Stimulated activated CD4-positive, alpha-beta T cell treated with anti-CD3 and anti-CD28 coated beads, TNF-alpha, amount 100 ng/mL, for 24 hours (primary cell): ENCODE measurements around the gene UBA52.

Experiments
- DNase-seq, 3 experiments: peaks; one replicate each; pipeline ENCODE4 v3.0.0-alpha.2; 2020; ENCODE audit warnings: low read depth in 3 of 3

Gene UBA52

DNA sequence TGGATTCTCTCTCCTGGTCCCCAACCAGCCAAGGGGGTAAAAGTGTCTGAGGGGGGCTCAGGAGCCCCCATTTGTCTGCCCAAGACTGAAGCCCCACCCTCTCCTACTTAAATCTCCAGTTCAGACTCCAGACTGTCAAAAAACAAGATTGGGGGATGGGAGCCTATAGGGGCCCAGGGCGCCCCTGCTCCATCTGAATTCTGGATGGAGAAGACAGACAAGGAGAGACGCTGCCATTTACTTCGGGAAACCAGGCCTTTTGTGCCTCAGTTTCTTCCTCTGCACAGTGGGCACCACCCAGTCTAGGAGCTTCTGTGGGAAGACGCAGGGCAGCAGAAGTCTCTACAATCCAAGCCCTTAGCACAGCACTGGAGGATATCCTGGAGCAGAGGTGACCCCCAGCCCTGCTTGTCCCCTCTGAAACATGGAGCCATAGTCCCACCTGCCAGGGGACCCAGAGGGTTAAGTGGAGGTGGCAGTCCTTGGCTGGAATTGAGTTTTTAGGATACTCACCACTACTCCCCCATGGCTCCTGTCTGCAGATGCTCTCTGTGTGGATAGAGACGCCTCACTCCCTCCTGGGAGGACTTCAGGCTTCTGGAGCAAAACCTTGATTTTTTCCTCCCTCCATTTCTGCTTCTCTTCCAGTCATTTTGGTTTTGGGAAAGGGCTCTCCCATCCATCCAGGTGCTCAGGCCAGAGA is 36.6 kb downstream of the UBA52 start:
- no peak for DNase-seq

DNA sequence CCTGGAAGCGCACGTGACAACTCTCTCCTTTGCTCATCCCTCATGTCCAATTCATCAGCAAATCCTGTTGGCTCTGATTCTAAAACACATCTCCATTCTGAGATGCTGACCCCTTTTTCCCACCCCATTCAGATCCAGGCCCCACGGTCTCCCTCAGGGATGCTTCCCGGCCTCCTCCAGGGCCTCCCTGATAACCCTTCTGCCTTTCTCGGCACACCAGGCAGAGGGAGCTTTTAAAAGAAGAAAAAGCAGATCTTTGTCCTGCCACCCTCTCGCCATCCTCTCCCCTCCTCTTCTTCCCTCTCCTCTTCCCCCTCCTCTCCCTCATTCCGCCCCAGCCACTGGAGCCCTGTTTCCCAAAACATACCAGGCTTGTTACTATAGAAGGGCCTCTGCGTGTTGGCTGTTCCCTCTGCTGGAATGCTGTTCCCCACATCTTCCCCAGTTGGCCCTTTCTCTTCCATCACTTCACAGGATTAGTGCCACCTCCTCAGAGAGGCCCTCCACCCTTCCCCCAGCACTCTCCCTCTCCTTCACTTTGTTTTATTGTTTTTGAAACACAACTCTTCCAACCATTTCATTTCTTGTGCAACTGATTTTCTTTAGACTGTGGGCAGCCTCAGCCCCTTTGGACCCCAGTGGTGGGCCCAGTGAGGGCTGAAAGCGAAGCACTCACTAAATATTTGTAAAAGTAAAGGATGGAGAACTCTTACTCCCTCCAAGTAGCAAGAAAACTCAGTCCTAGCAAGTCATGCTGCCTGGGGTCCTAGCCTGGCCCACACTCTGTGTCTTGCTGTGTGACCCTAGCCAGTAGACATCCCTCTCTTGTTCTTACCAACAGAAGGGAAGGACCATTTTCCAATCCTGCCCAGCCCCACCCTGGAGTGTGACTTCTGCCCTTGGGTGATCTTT is 37.4 kb downstream of the UBA52 start:
- DNase-seq = no peak

DNA sequence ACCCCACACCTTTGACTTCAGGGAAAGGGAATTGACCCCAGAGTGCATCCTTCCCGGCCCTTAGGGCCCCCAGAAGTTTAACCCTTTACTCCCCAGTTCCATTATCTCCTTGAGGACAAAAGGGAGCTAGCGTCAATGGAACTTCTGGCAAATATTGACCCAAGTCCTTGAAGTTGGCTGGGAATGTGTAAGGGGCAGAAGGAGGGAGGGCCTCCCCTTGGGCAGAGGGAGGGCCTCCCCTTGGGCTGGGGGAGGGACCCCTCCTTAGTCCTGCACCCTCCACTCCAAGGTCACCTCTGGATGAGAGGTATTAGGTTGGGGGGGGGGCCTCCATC is 38.0 kb downstream of the UBA52 start:
- DNase-seq = no peak

DNA sequence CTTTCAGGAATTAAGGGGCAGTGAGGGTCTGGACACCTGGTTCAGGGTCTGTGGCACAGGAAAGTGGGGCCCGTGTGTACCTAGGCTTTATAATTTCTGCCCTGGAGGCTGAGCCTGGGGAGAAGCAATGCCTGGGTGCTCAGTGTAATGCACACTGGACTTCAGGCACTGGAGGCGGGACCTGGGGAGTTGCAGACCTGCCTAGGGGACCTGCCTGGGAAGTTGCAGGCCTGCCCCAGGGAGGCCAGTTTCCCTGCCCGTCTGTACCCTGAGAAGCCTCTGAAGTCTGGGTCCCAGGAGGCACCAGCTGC is 38.5 kb downstream of the UBA52 start:
- DNase-seq = no peak

DNA sequence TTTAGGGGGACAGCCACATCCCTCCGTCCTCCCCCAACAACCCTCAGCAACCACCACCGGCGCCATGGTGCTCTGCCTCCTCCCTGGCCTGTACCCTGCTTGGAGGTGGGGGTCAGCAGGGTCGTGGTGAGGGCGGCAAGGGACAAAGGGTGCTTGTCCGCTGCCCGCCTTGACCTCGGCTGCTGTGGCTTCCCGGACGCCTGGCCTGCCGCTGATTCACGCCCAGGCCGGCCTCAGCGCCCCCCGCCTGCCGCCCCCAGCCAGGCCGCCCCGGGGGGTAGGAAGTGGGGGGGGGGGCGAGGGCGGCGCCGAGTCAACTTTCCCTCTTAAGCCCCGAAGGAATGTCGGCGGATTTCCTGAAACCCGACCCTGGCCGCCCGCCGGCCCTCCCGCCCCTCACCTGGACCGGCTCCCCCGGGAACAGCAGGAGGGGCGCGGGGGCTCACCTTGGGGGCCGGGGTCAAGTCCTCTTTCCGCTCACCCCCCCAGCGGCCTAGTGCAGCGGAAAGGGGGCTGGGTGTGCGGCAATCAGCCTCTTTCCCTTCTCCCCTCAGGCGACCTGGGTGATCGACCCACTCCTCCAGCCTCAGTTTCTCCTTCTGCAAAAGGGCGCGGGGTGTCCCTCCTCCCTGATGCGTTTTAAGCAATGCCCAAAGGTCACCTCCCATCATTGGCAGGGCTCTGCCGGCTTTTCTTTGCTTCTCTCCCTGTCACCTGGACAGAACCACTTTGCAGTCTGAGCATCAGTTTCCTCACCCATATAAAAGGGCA is 39.1 kb downstream of the UBA52 start:
- DNase-seq = no peak

DNA sequence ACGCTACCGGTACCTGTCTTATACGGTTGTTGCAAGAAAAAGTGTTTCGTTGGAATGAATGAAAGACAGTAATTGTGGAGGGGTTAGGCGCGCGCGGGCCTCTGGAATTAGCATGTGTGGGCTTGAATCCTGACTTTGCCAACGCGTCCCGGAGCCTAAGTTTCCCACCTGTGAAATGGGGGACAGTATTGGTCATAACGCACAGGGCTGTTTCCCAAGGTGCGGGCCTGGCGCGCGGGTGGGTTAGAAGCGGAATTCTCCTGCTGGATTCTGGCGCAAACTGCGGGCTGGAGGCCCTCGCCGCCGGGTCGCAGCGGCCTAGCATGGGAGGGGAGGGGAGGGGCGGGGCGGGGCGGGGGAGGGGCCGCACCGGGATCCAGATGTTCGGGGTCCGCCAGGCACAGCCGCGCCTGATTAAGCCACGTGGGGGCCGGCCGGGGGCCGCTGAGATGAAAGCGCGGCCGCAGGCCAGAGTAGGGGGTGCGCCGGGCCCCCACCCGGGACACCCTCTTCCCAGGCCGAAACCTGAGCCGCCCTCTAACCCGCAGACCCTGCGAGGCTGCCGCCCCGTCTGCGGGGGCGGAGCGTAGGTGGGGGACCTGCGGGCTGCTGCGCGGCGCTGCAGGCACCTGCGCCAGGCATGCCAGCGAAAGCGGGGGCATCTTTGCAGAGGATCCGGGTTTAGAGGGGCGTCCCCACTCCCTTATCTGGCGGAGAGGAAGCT is 39.8 kb downstream of the UBA52 start:
- no peak for DNase-seq

DNA sequence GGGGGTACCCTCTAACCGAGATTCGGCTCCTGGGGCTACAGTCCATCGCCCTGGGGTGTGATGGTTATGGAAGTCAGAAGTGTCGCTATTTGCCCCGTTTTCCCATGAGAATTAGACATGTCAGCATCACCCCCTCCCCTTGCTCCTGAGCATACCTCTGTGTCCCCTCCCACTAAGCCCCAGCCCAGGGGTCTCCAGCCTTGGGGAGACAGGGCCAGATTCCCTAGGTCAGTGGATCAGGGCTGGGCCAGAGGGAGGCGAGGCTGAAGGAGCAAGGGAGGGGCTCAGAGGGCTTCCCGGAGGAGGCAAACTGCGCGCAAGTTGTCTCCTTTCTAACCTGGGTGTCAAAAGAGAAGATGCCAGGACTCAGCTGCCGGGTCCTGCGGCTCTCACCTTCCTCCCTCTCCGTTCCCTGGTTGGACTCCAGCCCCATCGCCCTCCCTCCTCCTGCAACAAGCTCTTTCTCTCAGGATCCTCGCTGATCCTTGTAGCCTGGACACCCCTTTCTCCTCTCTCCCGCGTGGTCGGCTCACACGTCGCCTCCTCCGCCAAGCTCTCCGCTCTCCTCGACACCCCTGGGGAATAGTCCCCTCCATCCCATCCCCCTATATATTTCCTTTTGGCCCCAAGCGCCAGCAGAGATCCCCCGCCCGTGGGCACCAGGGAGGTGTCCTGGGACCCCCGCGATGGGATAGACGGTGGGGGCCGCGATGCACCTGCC is 40.6 kb downstream of the UBA52 start:
- no peak for DNase-seq

DNA sequence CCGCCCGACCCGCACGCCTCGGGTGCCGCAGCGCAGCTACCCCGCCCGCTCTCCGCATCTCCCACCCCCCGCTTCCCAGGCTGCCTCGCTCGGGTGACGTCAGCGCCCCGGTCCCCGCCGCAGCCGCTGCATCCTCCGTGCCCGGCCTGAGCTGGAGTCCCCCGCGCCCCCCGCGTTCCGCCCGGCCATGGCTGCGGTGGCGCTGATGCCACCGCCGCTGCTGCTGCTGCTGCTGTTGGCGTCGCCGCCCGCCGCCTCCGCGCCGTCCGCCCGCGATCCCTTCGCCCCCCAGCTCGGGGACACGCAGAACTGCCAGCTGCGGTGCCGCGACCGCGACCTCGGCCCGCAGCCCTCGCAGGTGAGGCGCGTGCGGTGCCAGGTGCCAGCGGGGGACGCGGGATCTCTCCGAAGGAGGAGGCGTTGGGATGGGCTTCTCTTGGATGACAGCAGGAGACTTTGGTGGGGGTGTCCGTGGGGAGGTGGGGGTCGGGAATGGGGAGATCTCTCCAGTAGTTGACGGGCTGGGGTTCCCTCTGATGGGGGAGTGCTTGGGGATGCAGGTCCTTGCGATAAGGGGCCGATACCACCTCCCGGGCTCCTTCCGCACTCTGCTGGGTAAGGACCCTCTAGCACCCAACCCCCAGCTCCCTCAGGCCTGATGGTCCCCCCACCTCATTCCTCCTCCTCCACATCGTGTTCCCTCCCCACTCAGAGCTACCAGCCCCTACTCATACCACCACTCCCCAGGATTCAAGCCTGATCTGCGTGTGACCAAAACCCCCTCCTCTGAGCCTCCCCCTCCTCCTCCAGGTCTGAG is 41.3 kb downstream of the UBA52 start, which contains the start of gene TMEM59L:
TMEM59L (plus strand) TSS at position 99 of the 817 bp plus-strand sequence; CDS start at position 188, 89 bp downstream.
- no peak for DNase-seq

DNA sequence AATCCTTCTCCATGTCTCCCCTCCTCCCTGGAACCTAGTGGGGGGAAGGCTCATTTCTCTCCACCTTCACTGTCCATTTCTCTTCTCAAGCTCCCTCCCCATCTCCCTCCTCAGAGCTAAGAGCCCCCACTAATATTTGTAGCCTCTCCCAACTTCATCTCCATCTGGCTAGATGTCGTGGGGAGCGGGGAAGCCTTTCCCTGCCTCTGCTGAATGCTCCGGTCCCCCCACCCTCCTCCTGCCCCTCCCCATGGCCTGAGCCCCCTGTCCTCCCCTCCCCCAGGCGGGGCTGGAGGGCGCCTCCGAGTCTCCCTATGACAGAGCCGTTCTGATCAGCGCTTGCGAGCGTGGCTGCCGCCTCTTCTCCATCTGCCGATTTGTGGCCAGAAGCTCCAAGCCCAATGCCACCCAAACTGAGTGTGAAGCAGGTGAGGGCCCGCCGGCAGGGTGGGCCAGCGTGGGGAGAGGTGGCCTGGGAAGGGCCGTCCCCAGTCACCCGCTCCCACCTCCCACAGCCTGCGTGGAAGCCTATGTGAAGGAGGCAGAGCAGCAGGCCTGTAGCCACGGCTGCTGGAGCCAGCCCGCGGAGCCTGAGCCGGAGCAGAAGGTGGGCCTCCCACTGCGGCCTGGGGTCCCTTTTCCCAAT is 42.1 kb downstream of the UBA52 start:
- no peak for DNase-seq

DNA sequence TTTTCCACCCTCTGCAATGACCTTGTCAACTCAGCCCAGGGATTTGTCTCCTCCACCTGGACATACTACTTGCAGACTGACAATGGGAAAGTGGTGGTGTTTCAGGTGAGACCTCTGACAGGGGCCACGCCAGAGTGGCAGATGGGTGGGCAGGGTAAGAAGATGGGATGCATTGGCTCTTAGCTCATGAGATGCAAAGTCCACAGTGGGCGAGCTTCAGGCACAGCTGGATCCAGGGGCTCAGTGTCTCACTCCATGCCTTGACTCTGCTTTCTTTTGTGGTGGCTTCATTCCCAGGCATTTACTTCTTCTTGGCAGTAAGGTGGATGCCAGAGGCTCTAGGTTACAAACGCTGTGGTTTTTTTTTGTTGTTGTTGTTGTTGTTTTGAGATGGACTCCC is 44.4 kb downstream of the UBA52 start:
- no peak for DNase-seq

DNA sequence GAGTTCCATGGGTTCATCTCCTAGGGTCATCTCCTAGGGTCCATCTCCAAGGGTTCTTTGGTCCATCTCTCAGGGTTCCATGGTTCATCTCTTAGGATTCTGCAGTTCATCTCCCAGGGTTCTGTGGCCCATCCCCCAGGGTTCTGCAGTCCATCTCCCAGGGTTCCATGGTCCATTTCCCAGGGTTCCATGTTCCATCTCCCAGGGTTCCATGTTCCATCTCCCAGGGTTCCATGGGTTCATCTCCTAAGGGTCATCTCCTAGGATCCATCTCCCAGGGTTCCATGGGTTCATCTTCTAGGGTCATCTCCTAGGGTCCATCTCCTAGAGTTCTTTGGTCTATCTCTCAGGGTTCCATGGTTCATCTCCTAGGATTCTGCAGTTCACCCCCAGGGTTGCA is 45.9 kb downstream of the UBA52 start:
- no peak for DNase-seq

DNA sequence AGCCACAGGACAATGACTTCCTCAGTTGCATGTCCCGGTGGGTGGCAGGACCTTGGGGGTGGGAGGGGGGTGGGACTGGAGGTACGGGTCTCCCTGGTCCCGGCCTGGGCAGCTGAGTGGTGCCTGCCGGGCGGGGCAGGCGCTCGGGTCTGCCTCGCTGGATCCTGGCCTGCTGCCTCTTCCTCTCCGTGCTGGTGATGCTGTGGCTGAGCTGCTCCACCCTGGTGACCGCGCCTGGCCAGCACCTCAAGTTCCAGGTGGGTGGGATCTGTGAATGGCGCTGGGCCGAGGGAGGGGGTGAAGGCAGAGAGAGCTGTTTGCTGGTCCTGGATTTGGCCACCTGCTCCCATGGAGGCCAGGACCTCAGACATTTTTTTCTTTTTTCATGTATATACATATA is 46.6 kb downstream of the UBA52 start:
- DNase-seq = no peak

DNA sequence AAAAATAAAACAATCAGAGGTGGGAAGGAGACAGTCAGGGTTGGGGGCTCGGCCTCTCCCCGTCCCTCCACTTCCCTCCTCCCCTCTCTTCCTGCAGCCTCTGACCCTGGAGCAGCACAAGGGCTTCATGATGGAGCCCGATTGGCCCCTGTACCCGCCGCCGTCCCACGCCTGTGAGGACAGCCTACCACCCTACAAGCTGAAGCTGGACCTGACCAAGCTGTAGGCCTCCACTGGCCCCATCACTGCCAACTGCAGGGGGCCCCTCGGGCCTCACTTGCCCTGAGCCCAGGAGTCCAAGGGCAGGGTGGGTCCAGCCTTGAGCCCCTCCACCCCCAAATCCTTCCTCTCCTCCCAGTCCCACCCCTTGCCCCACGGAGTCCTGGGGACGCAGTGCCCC is 48.7 kb downstream of the UBA52 start:
- DNase-seq = no peak

DNA sequence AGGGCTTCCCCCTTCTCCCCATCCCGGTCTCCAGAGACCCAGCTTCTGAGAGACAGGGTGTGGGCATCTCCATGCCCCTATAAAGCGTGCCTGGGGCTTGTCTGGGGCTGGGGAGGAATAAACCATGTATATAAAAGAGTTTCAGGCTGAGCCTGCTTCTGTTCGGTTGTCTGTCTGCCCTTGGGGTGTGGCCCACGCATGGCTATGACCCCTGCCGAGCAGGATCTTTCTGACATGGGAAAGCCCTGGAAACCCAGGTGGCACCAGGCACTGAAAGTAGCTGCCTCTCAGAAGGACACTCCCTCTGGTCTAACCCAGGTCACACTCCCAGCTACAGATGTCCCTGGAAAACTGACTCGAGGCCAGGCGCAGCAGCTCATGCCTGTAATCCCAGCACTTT is 49.2 kb downstream of the UBA52 start:
- no peak for DNase-seq

DNA sequence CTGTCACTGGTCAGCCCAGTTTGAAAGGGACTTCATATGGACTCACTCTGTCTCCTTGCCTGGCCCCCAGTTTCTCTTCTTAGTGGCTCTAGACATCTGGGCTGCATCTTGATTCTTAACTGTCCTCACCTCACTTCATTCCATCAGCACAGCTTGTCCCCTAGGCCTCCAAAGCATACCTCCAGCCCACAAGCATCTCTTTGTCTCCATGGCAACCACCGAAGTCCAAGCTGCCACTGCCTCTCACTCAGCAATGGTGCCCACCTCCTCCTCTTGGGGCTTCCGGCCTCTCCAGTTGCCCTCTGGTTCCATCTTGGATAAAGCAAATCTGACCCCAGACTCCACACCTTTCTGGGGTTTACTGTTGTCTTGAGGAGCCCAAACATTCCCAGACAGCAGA is 55.2 kb downstream of the UBA52 start:
- DNase-seq = no peak
